Embryonic facial prominence (tissue), 1 donor: Measurements from ENCODE around the gene SIK3.

Experiments used
- DNase-seq: peaks from one replicate; pipeline ENCODE4 v3.0.0-alpha.2; 2016; ENCODE audit errors: extremely low spot score

SIK3 gene

GRCh38 chr11:116895048-116895757 is 203.0 kb downstream of the SIK3 start:
- DNase-seq: no peak

GRCh38 chr11:116893906-116894305 is 204.3 kb downstream of the SIK3 start:
- DNase-seq: no peak

DNA sequence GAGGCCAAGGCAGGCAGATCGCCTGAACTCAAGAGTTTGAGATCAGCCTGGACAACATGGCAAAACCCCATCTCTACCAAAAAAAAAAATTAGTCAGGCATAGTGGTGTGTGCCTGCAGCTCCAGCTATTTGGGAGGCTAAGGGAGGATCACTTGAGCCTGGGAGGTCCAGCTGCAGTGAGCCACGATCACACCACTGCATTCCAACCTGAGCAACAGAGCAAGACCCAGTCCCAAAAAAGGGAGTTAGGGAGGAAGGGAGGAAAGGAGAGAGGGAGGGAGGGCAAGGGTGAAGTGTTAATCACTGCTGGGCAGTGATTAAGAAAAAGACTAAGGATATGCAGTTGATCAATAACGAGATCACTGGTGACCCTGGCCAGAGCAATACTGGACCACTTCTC is 204.8 kb downstream of the SIK3 start:
- no peak for DNase-seq

DNA sequence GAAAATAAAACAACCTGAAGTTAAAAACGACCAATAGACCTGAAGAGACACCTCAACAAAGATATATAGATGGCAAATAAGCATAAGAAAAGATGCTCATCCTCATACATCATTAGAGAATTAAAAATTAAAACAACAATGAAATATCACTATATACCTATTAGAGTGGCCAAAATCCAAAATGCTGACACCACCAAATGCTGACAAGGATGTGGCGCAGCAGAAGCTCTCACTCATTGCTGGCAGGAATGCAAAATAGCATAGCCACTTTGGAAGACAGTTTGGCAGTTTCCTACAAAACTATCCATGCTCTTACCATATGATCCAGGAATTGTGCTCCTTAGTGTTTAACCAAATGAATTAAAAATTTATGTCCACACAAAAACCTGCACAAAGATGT is 205.9 kb downstream of the SIK3 start:
- no peak for DNase-seq

GRCh38 chr11:116891746-116892145 is 206.5 kb downstream of the SIK3 start:
- DNase-seq: no peak

DNA sequence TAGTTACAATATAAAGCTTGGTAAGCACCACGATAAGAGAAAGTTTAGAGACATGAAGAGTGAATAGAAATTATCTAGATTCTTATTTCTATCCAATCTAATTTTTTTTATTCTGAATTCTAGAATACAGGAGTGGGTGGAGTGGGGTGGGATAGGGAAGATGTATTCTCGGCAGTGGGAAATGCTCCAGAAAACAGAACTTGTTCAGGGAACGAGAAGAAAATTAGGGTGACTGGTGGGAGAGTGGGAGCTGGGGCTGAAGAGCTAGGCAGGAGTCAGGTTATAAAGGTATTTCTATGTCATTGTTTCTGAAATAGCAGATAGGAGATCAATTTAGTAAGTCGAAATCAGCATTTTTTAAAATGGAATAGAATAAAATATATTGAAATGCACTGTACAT is 207.6 kb downstream of the SIK3 start:
- DNase-seq: no peak

DNA sequence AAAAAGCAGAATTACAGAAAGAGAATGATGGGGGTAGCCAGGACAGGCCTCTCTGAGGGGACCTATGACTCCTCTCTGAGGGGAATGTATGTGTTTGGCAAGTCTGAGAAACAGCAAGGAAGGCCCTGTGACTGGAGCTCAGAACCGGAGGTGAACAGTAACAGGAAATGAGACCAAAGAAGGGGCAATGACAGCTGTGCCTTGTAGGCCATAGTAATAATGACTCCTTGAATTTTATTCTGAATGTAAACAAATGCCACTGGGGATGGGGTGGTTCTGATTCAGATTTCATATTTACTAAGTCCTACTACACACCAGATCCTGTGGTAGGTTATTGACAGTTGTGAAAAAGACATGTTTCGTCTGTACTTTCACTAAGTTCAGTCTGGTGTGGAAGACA is 208.0 kb downstream of the SIK3 start:
- DNase-seq: no peak

GRCh38 chr11:116888884-116889549 is 209.2 kb downstream of the SIK3 start:
- no peak for DNase-seq

GRCh38 chr11:116888024-116888423 is 210.2 kb downstream of the SIK3 start:
- peak; percentile 33 for DNase-seq

DNA sequence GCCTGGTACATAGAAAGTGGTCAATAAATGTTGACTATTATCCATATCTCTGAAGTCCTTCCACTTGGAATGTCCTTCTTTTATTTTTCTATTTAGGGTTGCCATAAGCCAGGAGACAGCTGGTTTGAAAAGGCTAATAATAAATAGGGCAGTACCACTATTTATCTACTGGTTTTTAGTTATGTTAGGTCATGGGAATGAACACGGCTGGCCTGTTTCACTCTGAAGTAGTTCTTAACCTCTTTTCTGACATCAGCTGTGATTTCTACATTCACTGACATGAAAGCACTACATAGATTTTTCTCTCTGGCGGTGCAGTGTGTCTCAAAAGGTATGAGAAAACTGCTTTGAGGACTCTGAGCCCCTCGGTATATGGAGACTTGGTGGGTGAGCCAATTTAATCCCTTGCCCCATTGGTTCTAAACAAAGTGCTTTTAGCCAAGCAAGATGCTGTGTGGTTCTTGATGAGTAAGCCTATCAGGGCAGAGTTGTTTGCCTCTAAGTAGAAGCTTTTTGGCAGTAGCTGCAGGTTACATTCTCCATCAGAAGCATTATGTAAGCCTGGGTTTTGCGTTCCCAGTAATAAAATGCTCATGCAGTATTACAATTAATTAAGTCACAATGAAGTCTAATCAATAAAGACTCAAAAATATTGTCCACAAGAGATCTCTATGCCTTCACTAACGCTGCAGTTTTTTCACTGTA is 212.1 kb downstream of the SIK3 start:
- DNase-seq: no peak

DNA sequence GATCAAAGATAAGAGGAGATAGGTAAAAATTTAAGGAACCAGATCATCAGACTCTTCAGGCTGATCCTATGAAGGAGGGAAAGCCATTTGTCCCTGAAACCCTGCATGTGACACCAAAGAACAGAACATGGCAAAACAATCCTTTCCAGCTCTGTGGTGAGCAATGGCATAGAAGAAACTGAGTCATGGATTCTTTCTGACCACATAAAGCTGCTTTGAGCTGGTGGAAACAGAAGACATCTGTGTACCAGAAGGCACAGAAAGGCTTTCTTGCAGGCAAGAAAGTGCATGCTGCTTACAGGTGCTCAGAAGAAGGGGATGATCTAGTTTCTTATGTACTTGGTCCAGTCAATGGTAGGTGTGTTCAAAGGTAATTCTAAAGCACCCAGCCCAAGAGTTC is 215.8 kb downstream of the SIK3 start:
- no peak for DNase-seq

- no peak for DNase-seq
Measured at GRCh38 chr11:116881143-116881542, 217.1 kb downstream of the SIK3 start.

DNA sequence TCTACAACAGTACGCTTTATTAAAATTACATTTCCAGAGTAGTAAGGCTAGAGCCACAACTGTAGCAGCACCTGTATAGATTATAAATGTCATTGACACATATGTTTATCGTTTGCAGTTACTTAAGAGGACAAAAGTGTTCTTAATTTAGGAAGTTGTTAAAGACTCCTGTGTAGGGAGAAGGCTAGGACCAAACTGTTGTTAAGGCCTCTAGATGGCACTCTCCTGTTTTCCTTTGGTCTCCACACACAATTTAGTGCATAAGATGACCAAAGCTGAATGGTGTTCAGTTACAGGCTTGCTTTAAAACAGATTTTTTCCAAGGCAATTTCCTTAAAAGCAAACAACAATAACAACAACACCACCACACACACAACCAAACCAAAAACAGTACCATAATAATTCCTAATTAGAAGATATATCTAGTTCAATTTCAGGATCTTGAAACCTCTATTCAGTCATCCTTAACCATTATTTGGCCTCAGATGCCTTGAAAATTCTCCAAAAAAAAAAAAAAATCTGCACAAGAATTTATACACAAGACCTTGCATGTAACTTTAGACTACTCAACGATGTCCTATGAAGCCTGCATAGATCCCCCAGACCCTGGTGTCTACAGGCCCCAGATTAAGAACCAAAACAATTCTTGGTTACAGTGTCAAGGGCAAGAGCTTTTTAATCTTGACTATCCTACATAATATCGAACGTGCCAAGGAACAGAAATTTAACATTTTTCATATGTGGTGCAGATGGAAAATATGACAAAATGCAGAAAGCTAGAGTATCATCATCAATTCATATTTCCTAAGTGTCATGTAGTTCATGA is 218.2 kb downstream of the SIK3 start:
- DNase-seq: peak; percentile 73

GRCh38 chr11:116876656-116877055 is 221.6 kb downstream of the SIK3 start:
- DNase-seq: no peak

- DNase-seq: no peak
Measured at GRCh38 chr11:116875194-116875593, 223.0 kb downstream of the SIK3 start.

DNA sequence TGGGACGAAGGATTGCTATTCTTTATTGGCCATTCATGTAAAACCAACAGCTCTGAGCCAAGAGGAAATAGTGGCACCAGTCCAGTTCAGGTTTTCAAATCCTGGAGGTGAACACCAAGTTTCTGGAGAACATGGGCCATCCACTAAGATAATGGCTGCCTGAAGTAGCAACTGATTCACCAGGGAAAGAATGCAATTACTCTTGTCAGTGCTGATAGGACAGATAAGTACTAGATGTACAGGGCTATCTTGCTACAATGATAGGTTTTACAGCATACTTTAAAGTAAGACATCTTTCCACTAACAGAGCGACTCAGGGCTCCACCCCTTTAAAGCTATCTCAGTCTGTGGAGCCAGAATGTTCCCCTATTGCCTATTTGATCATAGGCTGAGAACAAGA is 224.0 kb downstream of the SIK3 start:
- DNase-seq: no peak

GRCh38 chr11:116873381-116873780 is 224.8 kb downstream of the SIK3 start:
- no peak for DNase-seq

- no peak for DNase-seq
Measured at GRCh38 chr11:116871248-116871647, 227.0 kb downstream of the SIK3 start.

DNA sequence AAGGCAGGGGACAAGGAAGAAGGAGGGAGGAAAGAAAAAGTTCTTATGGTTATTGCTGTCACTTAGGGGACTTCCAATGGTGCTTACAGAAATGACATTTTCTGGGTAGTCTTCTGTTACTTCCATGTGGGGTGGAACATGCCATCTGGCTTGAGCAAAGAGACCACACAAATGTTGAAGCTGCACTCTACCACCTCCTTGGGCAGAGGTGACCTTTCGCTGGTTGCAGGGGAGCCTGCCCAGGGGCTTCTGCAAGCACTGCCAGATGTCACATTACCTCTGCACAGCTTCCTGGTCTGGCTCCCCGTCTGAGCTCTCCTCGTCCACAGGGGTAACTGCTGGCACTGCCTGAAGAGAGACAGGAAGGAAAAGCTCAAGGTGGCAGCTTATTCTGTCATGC is 228.2 kb downstream of the SIK3 start:
- no peak for DNase-seq

DNA sequence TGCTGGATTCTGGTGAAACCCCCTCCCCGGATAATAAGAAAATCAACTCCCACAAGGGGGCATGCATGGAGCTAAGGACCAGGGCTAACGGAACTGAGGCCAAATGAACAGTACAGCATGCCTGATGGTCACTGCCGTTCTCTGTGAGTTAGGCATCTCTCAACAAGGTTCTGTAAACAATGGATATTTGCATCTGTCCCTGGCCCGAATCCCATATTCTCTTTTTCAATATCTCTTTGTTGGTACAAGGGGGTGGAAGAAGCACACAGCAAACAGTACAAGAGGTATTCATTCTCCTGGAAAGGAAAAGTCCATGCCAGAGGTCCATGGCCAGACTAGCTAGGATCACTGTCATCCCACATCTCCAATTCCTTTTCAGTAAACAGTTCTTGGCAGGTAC is 228.6 kb downstream of the SIK3 start:
- DNase-seq: no peak

- no peak for DNase-seq
Measured at GRCh38 chr11:116868066-116868465, 230.2 kb downstream of the SIK3 start.

GRCh38 chr11:116867619-116868018 is 230.6 kb downstream of the SIK3 start:
- no peak for DNase-seq
